ENCODE measurements around the gene NEUROD6. TPM values are rescaled to one million over a fixed set of nuclear protein-coding genes. Genes with fewer than 3 reads are reported as not detected.

The NEUROD6 gene
- total RNA-seq, 1 donor from 2014 or later = 600 TPM

- no peak for DNase-seq
These were observed 7.2 kb downstream of the NEUROD6 start for GRCh38 chr7:31333291-31333690.

GRCh38 chr7:31327071-31327470 lies 13.5 kb downstream of the NEUROD6 start:
- DNase-seq = no peak

GRCh38 chr7:31326416-31326815 lies 14.1 kb downstream of the NEUROD6 start:
- no peak for DNase-seq

- DNase-seq = no peak
These were observed 17.4 kb downstream of the NEUROD6 start for GRCh38 chr7:31323101-31323500.

- no peak for DNase-seq
These were observed 19.9 kb downstream of the NEUROD6 start for GRCh38 chr7:31320675-31321074.

- no peak for DNase-seq
These were observed 22.2 kb downstream of the NEUROD6 start for GRCh38 chr7:31318313-31318712.

- no peak for DNase-seq
These were observed 23.6 kb downstream of the NEUROD6 start for GRCh38 chr7:31316876-31317275.

GRCh38 chr7:31315758-31316157 lies 24.8 kb downstream of the NEUROD6 start:
- DNase-seq = no peak

- DNase-seq = no peak
These were observed 25.7 kb downstream of the NEUROD6 start for GRCh38 chr7:31314781-31315180.

- no peak for DNase-seq
These were observed 27.6 kb downstream of the NEUROD6 start for GRCh38 chr7:31312889-31313288.

- DNase-seq = no peak
These were observed 29.0 kb downstream of the NEUROD6 start for GRCh38 chr7:31311552-31311951.

- DNase-seq = no peak
These were observed 30.1 kb downstream of the NEUROD6 start for GRCh38 chr7:31310321-31310935.

- no peak for DNase-seq
These were observed 31.1 kb downstream of the NEUROD6 start for GRCh38 chr7:31309407-31309806.

- no peak for DNase-seq
These were observed 31.9 kb downstream of the NEUROD6 start for GRCh38 chr7:31308652-31309051.

- no peak for DNase-seq
These were observed 32.6 kb downstream of the NEUROD6 start for GRCh38 chr7:31307972-31308371.

- no peak for DNase-seq
These were observed 35.3 kb downstream of the NEUROD6 start for GRCh38 chr7:31305260-31305659.

GRCh38 chr7:31304446-31304845 lies 36.1 kb downstream of the NEUROD6 start:
- no peak for DNase-seq

GRCh38 chr7:31302356-31302755 lies 38.2 kb downstream of the NEUROD6 start:
- no peak for DNase-seq

- no peak for DNase-seq
These were observed 41.2 kb downstream of the NEUROD6 start for GRCh38 chr7:31299336-31299735.

GRCh38 chr7:31290601-31291000 lies 49.9 kb downstream of the NEUROD6 start:
- DNase-seq = no peak

Small RNA genes within 50 kb of the gene (small RNA-seq; reads per million reads assigned to genes)
- gene AC006380.1 = not detected

Other genes starting within 250 kb of the NEUROD6 start
- gene ITPRID1, start 173.4 kb upstream of the NEUROD6 start, total RNA-seq = 8.6 TPM

All from occipital lobe (tissue), 3 donors.